Measurements from ENCODE around the gene ZDHHC7.

Gene ZDHHC7

DNA sequence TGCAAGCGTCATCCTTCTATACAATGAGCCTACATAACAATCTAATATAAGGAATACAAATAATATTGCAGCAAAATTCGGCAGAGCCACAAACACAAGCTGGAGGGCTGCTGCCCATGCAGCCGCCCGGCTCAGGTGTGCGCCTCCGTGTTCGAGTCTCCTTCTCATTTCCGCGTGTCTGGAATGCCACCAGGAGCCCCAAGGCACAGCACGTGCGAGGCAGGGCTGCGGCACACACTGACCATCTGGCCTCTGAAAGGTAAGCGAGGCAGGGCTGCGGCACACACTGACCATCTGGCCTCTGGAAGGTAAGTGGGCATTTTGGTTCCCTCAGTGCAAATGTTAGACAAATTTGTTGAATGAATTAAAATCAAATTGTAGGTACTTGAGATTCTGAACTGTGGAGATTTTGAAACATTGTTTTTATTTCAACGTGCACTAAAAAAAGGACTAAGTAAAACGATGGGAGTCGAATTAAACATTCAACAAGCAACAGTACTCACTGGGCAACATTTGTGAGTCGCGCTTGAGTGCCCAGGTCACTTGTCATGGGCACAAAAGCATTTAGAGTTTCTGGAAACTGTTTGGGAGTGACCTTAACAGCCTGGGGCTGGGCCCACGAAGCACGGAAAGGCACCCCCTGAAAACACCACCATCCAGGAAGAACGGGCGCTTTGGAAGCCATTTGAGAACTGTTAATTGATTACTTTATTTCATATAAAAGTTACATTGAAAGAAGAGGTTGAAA, 37.4 kb downstream of the ZDHHC7 start:
- no peak for TF ChIP-seq ZNF70 (CRISPR knock-in tag; IDR thresholded peaks at IDR 0.05)
- no peak for TF ChIP-seq PATZ1 (CRISPR knock-in tag; IDR thresholded peaks at IDR 0.05; ENCODE audit: borderline replicate concordance)
- TF ChIP-seq, protein P1, sequence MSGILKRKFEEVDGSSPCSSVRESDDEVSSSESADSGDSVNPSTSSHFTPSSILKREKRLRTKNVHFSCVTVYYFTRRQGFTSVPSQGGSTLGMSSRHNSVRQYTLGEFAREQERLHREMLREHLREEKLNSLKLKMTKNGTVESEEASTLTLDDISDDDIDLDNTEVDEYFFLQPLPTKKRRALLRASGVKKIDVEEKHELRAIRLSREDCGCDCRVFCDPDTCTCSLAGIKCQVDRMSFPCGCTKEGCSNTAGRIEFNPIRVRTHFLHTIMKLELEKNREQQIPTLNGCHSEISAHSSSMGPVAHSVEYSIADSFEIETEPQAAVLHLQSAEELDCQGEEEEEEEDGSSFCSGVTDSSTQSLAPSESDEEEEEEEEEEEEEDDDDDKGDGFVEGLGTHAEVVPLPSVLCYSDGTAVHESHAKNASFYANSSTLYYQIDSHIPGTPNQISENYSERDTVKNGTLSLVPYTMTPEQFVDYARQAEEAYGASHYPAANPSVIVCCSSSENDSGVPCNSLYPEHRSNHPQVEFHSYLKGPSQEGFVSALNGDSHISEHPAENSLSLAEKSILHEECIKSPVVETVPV (CRISPR knock-in tag; IDR thresholded peaks at IDR 0.05) = no peak
- TF ChIP-seq ARNTL (CRISPR knock-in tag; IDR thresholded peaks at IDR 0.05; ENCODE audit: borderline replicate concordance, low read depth) = no peak
- no peak for TF ChIP-seq CREB5 (CRISPR knock-in tag; IDR thresholded peaks at IDR 0.05; ENCODE audit: low read depth)
- TF ChIP-seq, protein P2, sequence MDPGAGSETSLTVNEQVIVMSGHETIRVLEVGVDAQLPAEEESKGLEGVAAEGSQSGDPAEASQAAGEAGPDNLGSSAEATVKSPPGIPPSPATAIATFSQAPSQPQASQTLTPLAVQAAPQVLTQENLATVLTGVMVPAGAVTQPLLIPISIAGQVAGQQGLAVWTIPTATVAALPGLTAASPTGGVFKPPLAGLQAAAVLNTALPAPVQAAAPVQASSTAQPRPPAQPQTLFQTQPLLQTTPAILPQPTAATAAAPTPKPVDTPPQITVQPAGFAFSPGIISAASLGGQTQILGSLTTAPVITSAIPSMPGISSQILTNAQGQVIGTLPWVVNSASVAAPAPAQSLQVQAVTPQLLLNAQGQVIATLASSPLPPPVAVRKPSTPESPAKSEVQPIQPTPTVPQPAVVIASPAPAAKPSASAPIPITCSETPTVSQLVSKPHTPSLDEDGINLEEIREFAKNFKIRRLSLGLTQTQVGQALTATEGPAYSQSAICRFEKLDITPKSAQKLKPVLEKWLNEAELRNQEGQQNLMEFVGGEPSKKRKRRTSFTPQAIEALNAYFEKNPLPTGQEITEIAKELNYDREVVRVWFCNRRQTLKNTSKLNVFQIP (CRISPR knock-in tag; IDR thresholded peaks at IDR 0.05; ENCODE audit: borderline replicate concordance, low read depth) = no peak
- TF ChIP-seq ESRRG (CRISPR knock-in tag; IDR thresholded peaks at IDR 0.05) = no peak
- no peak for TF ChIP-seq ZC3H10 (CRISPR knock-in tag; IDR thresholded peaks at IDR 0.05)
- no peak for TF ChIP-seq TCF4 (CRISPR knock-in tag; IDR thresholded peaks at IDR 0.05; ENCODE audit: borderline replicate concordance)
- no peak for TF ChIP-seq OSR1 (CRISPR knock-in tag; IDR thresholded peaks at IDR 0.05)
- TF ChIP-seq PPARA (CRISPR knock-in tag; IDR thresholded peaks at IDR 0.05; ENCODE audit: borderline replicate concordance) = no peak
- no peak for TF ChIP-seq ZFP30 (CRISPR knock-in tag; IDR thresholded peaks at IDR 0.05)
- TF ChIP-seq, protein P3, sequence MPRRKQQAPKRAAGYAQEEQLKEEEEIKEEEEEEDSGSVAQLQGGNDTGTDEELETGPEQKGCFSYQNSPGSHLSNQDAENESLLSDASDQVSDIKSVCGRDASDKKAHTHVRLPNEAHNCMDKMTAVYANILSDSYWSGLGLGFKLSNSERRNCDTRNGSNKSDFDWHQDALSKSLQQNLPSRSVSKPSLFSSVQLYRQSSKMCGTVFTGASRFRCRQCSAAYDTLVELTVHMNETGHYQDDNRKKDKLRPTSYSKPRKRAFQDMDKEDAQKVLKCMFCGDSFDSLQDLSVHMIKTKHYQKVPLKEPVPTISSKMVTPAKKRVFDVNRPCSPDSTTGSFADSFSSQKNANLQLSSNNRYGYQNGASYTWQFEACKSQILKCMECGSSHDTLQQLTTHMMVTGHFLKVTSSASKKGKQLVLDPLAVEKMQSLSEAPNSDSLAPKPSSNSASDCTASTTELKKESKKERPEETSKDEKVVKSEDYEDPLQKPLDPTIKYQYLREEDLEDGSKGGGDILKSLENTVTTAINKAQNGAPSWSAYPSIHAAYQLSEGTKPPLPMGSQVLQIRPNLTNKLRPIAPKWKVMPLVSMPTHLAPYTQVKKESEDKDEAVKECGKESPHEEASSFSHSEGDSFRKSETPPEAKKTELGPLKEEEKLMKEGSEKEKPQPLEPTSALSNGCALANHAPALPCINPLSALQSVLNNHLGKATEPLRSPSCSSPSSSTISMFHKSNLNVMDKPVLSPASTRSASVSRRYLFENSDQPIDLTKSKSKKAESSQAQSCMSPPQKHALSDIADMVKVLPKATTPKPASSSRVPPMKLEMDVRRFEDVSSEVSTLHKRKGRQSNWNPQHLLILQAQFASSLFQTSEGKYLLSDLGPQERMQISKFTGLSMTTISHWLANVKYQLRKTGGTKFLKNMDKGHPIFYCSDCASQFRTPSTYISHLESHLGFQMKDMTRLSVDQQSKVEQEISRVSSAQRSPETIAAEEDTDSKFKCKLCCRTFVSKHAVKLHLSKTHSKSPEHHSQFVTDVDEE (CRISPR knock-in tag; IDR thresholded peaks at IDR 0.05) = no peak
- TF ChIP-seq RARB (CRISPR knock-in tag; IDR thresholded peaks at IDR 0.05) = no peak
- no peak for TF ChIP-seq ZFP3 (CRISPR knock-in tag; IDR thresholded peaks at IDR 0.05)
- no peak for TF ChIP-seq GLIS3 (CRISPR knock-in tag; IDR thresholded peaks at IDR 0.05)
- no peak for TF ChIP-seq SNAI2 (CRISPR knock-in tag; IDR thresholded peaks at IDR 0.05)
- TF ChIP-seq ZNF565 (CRISPR knock-in tag; conservative IDR thresholded peaks at IDR 0.05; ENCODE audit: low read depth) = no peak
- no peak for TF ChIP-seq BACH2 (CRISPR knock-in tag; IDR thresholded peaks at IDR 0.05; ENCODE audit: borderline replicate concordance)
- TF ChIP-seq ZNF8 (CRISPR knock-in tag; IDR thresholded peaks at IDR 0.05) = no peak
- ATAC-seq = no peak

DNA sequence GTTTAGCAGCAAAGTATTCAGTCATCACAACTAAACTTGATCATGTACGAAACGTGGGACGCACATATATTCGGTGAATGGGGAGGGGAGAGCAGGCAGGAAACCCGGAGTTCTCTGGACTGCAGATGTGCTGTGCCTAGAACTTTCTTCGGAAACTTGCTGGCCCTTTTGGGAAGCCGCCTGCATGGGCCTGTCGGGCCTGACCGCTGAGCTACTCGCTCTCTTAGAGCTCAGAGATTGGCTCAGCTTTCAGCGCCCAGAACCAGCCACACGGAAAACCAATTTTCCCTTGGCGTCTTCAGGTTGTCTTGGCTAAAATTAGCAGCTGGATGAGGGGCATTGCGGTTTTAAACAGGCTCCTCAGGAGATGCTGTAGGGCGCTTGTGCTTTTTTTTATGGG, 38.1 kb downstream of the ZDHHC7 start:
- no peak for ATAC-seq
- TF ChIP-seq CSDC2 (CRISPR knock-in tag; IDR thresholded peaks at IDR 0.05) (no peak), ZNF565 (CRISPR knock-in tag; conservative IDR thresholded peaks at IDR 0.05; ENCODE audit: low read depth) (no peak), PPARA (CRISPR knock-in tag; IDR thresholded peaks at IDR 0.05; ENCODE audit: borderline replicate concordance) (no peak)
